NCI-H748 (cell line): Measurements from ENCODE around the gene TTC28.

Experiments
- DNase-seq: peaks from one replicate; lab custom pipeline; 2025; ENCODE audit not compliant: unreplicated experiment; lab: John Stamatoyannopoulos, UW

TTC28 gene

GRCh38 chr22:28413612-28414399, 265.8 kb downstream of the TTC28 start:
- no peak for DNase-seq

GRCh38 chr22:28412109-28412508, 267.5 kb downstream of the TTC28 start:
- DNase-seq = no peak

- no peak for DNase-seq
Measured at GRCh38 chr22:28411125-28411524, 268.5 kb downstream of the TTC28 start.

- no peak for DNase-seq
Measured at GRCh38 chr22:28410050-28410816, 269.4 kb downstream of the TTC28 start.

GRCh38 chr22:28408709-28409108, 270.9 kb downstream of the TTC28 start:
- DNase-seq = no peak

- DNase-seq = no peak
Measured at GRCh38 chr22:28407645-28408044, 272.0 kb downstream of the TTC28 start.

GRCh38 chr22:28406246-28406645, 273.4 kb downstream of the TTC28 start:
- no peak for DNase-seq

GRCh38 chr22:28405588-28405987, 274.1 kb downstream of the TTC28 start:
- no peak for DNase-seq

- no peak for DNase-seq
Measured at GRCh38 chr22:28402539-28402938, 277.1 kb downstream of the TTC28 start.

- no peak for DNase-seq
Measured at GRCh38 chr22:28402060-28402459, 277.6 kb downstream of the TTC28 start.

GRCh38 chr22:28398981-28399380, 280.7 kb downstream of the TTC28 start:
- no peak for DNase-seq

- DNase-seq = no peak
Measured at GRCh38 chr22:28398355-28398754, 281.3 kb downstream of the TTC28 start.

- DNase-seq = no peak
Measured at GRCh38 chr22:28397306-28397705, 282.3 kb downstream of the TTC28 start.

GRCh38 chr22:28395920-28396753, 283.5 kb downstream of the TTC28 start:
- no peak for DNase-seq

GRCh38 chr22:28395520-28395919, 284.1 kb downstream of the TTC28 start:
- no peak for DNase-seq

- DNase-seq = no peak
Measured at GRCh38 chr22:28394513-28395110, 285.0 kb downstream of the TTC28 start.

GRCh38 chr22:28381429-28382167, 298.0 kb downstream of the TTC28 start:
- DNase-seq = no peak

GRCh38 chr22:28379951-28380350, 299.7 kb downstream of the TTC28 start:
- no peak for DNase-seq

- DNase-seq = no peak
Measured at GRCh38 chr22:28379075-28379779, 300.4 kb downstream of the TTC28 start.
